OCI-LY7 (cell line): ENCODE results near the gene NLGN1.

ENCODE experiments used
- CTCF ChIP-seq: fragments of 200-600 bp; sonication (generic); conservative IDR thresholded peaks from 2 replicates; pipeline ENCODE4 v1.5.1; 2014; ENCODE audit warnings: mild to moderate bottlenecking, antibody characterized with exemption, low read length, moderate library complexity, mixed read lengths
- EZH2phosphoT487 ChIP-seq: fragments of 200-600 bp; sonication (generic); IDR thresholded peaks from 2 replicates; pipeline ENCODE4 v1.6.1; 2018; ENCODE audit warnings: low read depth, borderline replicate concordance, mild to moderate bottlenecking, mixed run types, antibody characterized with exemption, low read length, moderate library complexity, mixed read lengths

DNA sequence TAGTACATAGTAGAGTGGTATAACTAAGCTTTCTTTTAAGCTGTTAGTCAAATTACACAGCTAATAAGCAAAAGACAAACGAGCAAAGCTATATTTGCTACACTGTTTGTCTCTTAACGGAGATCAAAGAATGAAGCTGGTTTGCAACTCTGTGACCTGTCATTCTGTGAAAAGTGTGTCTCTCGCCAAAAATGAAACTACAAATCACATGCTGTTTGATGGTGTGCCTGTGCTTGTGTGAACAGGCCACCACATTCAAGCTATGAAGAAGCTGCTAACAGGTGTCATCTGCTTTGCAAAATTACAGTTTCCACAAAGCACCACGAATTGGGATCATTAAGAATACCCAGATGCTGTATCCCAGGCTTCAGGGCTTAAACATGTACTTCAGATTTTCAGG is 793.8 kb downstream of the NLGN1 start:
- TF ChIP-seq CTCF = no peak
- no peak for TF ChIP-seq EZH2phosphoT487
